Ishikawa (cell line): Measurements from ENCODE around the gene PRPF40B.

ENCODE experiments used
- CEBPB ChIP-seq: IDR thresholded peaks from 2 replicates; pipeline ENCODE4 v1.6.1; 2012
- CREB1 ChIP-seq: IDR thresholded peaks from 2 replicates; pipeline ENCODE4 v1.6.1; 2012; ENCODE audit warnings: low read depth
- EGR1 ChIP-seq: IDR thresholded peaks from 2 replicates; pipeline ENCODE4 v1.6.1; 2012
- EP300 ChIP-seq: IDR thresholded peaks from 2 replicates; pipeline ENCODE4 v1.6.1; 2012; ENCODE audit warnings: borderline replicate concordance
- FOXM1 ChIP-seq: IDR thresholded peaks from 2 replicates; pipeline ENCODE4 v1.6.1; 2012; ENCODE audit warnings: low read depth, borderline replicate concordance
- NFIC ChIP-seq: IDR thresholded peaks from 2 replicates; pipeline ENCODE4 v1.6.1; 2012
- RAD21 ChIP-seq: IDR thresholded peaks from 2 replicates; pipeline ENCODE4 v1.6.1; 2012; ENCODE audit warnings: low read depth
- REST ChIP-seq: IDR thresholded peaks from 2 replicates; pipeline ENCODE4 v1.6.1; 2012; ENCODE audit warnings: low read depth, mild to moderate bottlenecking
- TAF1 ChIP-seq: IDR thresholded peaks from 2 replicates; pipeline ENCODE4 v1.6.1; 2012; ENCODE audit warnings: low read depth, mild to moderate bottlenecking
- TCF12 ChIP-seq: IDR thresholded peaks from 2 replicates; pipeline ENCODE4 v1.6.1; 2012; ENCODE audit warnings: low read depth
- TEAD4 ChIP-seq: IDR thresholded peaks from 2 replicates; pipeline ENCODE4 v1.6.1; 2012
- USF1 ChIP-seq: IDR thresholded peaks from 2 replicates; pipeline ENCODE4 v1.6.1; 2012
- YY1 ChIP-seq: IDR thresholded peaks from 2 replicates; pipeline ENCODE4 v1.6.1; 2012; ENCODE audit warnings: low read depth
- ZBTB7A ChIP-seq: IDR thresholded peaks from 2 replicates; pipeline ENCODE4 v1.6.1; 2012; ENCODE audit warnings: low read depth
- TF ChIP-seq, protein P1 (sequence below): IDR thresholded peaks from 2 replicates; pipeline ENCODE4 v1.6.1; 2012

PRPF40B gene

DNA sequence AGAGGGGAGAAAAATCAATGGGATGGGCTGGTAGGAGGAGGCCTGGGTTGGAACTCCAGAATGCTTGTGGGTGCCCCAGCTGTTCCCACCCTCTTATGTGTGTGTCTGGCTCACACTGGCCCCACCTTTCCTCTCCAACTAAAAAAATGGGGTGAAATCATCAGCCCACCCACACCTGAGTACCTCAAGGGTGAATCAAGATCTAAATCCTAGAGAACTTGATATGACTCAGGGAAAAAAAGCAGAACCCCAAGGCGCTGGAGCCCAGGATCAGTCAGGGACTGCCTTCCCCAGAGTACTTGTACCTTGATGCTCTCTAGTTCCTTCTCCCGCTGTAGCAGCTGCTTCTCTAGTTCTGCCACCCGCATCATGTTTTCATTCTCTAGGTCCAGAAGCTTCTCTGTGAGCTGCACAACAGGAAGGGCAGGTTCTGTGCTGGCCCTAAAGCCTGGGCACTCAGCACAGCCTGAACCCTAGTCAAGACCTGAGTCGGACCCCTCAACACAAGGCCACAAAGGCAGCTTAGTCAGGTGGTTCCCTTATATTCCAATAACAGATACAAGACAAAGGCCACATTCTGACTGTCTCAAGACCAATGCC, 29.7 kb downstream of the PRPF40B start:
- TF ChIP-seq, protein P1, sequence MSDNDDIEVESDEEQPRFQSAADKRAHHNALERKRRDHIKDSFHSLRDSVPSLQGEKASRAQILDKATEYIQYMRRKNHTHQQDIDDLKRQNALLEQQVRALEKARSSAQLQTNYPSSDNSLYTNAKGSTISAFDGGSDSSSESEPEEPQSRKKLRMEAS = no peak
- TF ChIP-seq EGR1 (no peak), USF1 (no peak), NFIC (no peak), RAD21 (no peak), CREB1 (no peak), ZBTB7A (no peak), CEBPB (no peak), TCF12 (no peak), EP300 (no peak), TAF1 (no peak)

GRCh38 chr12:49654715-49655114, 31.4 kb downstream of the PRPF40B start:
- TF ChIP-seq EP300 (no peak), ZBTB7A (no peak), REST (no peak), EGR1 (no peak), FOXM1 (no peak), TAF1 (no peak), YY1 (no peak), TCF12 (no peak), CREB1 (no peak), TEAD4 (no peak)

- TF ChIP-seq TEAD4 = no peak
- no peak for TF ChIP-seq ZBTB7A
- no peak for TF ChIP-seq EGR1
- no peak for TF ChIP-seq TAF1
- no peak for TF ChIP-seq CREB1
- no peak for TF ChIP-seq CEBPB
Measured at GRCh38 chr12:49655595-49656236, 32.4 kb downstream of the PRPF40B start.

DNA sequence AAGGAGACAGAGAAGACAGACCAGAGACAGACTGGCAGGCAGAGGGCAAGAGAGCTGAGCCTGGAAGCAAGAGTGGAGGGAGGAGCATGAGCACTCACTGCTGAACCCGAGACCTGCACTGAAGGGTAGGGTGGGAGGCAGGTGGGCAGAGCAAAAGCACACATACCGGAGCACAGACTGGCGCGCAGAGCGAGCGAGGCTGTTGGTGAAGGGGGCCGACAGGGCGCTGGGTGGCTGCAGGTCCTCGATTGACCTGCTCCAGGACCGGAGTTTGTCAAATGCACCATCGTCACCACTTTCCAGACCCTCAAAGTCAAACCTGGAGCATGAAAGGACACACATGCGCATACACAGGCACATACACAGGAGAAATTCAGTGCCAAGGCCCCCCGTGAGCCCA, 34.9 kb downstream of the PRPF40B start:
- TF ChIP-seq NFIC = no peak
- TF ChIP-seq TEAD4 = no peak
- no peak for TF ChIP-seq CEBPB
- TF ChIP-seq USF1 = no peak
- no peak for TF ChIP-seq YY1
- TF ChIP-seq TAF1 = no peak
- TF ChIP-seq, protein P1 = no peak
- TF ChIP-seq REST = no peak
- TF ChIP-seq CREB1 = no peak
- no peak for TF ChIP-seq FOXM1
- no peak for TF ChIP-seq TCF12
- no peak for TF ChIP-seq ZBTB7A
- no peak for TF ChIP-seq EP300
- TF ChIP-seq RAD21 = no peak
- TF ChIP-seq EGR1 = no peak

GRCh38 chr12:49659753-49660152, 36.4 kb downstream of the PRPF40B start:
- no peak for TF ChIP-seq CREB1
- no peak for TF ChIP-seq TAF1
- TF ChIP-seq, protein P1 = no peak
- no peak for TF ChIP-seq EGR1
- no peak for TF ChIP-seq CEBPB
- TF ChIP-seq NFIC = no peak
- no peak for TF ChIP-seq USF1
- TF ChIP-seq FOXM1 = no peak
- TF ChIP-seq ZBTB7A = no peak
- no peak for TF ChIP-seq YY1
- no peak for TF ChIP-seq RAD21
- no peak for TF ChIP-seq EP300
- TF ChIP-seq REST = no peak
- no peak for TF ChIP-seq TCF12
- no peak for TF ChIP-seq TEAD4
